ENCODE data around the gene ZFTA. TPM values are rescaled to one million over a fixed set of nuclear protein-coding genes. Genes with fewer than 3 reads are reported as not detected.

The ZFTA gene
- total RNA-seq, 4 donors from 2014 or later, result 6.9 to 18.6 (median 11.8) TPM

DNA sequence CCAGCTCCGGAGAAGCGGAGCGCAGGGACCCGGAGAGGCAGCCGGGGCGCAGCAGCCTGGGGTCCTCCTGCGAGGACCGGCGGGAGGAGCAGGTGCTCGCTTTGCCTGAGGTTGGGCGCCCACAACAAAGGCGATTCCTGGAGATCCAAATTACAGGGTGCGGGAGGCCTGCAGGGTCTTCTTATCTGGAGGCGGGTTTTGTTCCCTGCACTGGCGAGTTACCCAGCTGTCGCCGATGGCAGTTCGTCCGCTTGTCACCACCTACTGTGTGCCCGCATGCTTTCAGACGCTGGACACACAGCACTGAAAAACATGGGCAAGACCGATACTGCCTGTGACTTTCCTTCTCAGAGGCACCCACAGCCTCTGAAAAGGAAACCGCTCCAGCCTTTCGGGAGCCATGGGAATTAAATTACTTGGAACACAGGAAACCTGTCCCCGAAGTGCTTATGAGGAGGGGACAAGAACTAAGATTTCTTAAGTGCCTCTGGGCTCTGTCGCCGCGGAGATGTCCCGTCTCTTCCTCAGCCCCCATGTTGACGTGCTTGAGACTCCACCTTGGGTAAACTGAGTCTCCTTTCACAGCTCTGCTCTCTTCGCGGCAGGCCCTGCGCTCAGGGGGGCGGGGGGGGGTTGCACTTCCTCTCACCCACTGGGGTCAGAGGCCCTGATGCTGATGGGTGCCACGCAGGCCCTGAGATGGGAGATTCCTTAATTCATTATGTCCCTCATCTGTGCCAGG lies 1.3 kb upstream of the ZFTA start:
- no peaks in the 10 kb centered on the region for H3K9me3 ChIP-seq
- intact Hi-C loops (cut with DNase I; ENCODE audit: low total_unique reads) (loop anchor here (2.0 to 10.0 kb wide), 3 partner anchors 67 to 382 kb away; no protein-coding TSS in a partner anchor), in situ Hi-C loops (cut with MboI; ENCODE audit: low sequenced_read_pairs in 4 of 4) (loop anchor here in 1 of 4 donors (10.0 kb wide), 1 partner anchor 175 kb away; no protein-coding TSS in a partner anchor)
- H3K4me3 ChIP-seq, result peak overlapping the region; percentile 60 to 83 (median 68)
- TF ChIP-seq, protein P1, sequence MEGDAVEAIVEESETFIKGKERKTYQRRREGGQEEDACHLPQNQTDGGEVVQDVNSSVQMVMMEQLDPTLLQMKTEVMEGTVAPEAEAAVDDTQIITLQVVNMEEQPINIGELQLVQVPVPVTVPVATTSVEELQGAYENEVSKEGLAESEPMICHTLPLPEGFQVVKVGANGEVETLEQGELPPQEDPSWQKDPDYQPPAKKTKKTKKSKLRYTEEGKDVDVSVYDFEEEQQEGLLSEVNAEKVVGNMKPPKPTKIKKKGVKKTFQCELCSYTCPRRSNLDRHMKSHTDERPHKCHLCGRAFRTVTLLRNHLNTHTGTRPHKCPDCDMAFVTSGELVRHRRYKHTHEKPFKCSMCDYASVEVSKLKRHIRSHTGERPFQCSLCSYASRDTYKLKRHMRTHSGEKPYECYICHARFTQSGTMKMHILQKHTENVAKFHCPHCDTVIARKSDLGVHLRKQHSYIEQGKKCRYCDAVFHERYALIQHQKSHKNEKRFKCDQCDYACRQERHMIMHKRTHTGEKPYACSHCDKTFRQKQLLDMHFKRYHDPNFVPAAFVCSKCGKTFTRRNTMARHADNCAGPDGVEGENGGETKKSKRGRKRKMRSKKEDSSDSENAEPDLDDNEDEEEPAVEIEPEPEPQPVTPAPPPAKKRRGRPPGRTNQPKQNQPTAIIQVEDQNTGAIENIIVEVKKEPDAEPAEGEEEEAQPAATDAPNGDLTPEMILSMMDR (IDR thresholded peaks at IDR 0.05 in 4 of 5, conservative IDR thresholded peaks at IDR 0.05 in 1 of 5), result no peak
- TF ChIP-seq POLR2A (IDR thresholded peaks at IDR 0.05), result no peak
- DNase-seq (no peak), ATAC-seq (peak in 1 of 2 donors; percentile 5)
- peak overlapping the region; percentile 44 to 77 (median 77) for H3K27ac ChIP-seq
- H3K4me1 ChIP-seq, result peaks cover 10 to 13% of the 10 kb centered on the region in 2 donors
- no peaks in the 10 kb centered on the region for H3K36me3 ChIP-seq
- no peaks in the 10 kb centered on the region for H3K27me3 ChIP-seq

DNA sequence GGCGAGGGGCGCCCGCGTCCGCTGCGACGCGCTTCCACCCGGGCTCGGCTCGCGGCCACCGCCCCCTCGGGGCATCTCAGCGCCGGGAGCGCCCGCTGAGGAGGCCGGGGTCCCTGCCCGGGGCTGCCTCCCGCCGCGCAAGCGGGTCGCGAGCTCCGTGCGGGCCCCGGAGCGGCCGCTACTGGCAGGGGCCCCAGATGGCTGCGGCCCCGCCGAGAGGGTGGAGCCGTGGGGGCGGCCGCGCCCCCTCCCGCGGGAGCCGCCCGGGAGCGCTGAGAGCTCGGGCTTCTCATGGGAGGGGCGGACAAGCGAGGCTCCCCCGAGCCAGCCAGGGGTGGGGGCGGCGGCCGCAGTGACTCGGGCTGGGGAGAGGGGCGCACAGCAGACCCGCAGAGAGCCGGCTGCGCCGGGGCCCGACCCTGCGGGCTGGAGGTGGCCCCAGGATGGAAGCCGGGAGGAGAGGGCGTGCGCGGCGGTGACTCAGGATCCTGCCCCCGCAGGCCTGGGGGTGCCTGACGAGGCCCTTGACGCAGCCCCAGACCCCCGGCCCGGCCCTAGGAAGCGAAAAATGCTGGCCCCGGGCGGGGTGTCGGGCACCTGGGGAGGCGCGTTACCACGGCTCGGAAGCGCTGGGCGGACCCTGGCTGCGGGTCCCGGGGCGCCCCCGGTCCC lies 603 bp upstream of the ZFTA start:
- in situ Hi-C loops (cut with MboI; ENCODE audit: low sequenced_read_pairs in 4 of 4), result loop anchor here in 1 of 4 donors (10.0 kb wide), 1 partner anchor 176 kb away; no protein-coding TSS in a partner anchor

DNA sequence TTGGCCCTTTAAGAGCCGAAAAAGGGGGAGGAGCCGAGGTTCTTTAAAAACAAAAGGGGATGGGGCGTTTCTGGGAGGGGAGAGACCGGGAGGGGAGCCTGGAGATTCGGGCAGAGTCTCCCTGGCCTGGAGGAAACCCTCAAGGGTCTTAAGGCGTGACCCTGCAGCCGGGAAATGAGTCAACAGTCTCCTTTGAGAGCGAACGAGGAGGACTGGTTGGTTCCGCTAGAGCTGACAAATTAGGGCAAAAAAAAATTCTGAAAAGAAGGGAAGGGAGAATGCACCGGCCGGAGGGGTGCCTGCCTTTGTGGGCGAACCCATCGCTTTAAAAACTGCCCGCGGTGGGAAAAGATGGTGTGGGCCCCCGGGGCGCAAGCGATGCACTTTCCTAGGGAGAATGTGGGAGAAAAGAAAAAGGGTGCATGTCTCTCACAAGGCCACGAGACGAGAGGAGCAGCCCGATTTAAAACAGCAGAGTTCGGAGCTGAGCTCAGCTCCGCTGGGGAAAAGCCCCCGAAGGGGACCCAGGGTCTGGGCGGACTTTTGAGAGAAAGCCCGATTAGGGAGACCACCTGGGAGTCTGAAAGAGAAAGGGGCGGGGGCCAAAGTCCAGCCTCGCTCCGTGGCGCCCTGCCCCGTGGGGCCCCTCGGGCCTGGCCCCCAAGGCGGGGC lies 874 bp downstream of the ZFTA start:
- intact Hi-C loops (cut with DNase I; ENCODE audit: low total_unique reads) (loop anchor here (1.0 to 10.0 kb wide), 5 partner anchors 46 to 385 kb away; partner anchors contain the start of gene SPINDOC), in situ Hi-C loops (cut with MboI; ENCODE audit: low sequenced_read_pairs in 4 of 4) (loop anchor here in 1 of 4 donors (10.0 kb wide), 1 partner anchor 177 kb away; no protein-coding TSS in a partner anchor)
- Histone ChIP-seq H3K9me3 (no peaks in the 10 kb centered on the region), H3K36me3 (no peaks in the 10 kb centered on the region), H3K4me3 (peak overlapping the region; percentile 67 to 75 (median 70)), H3K27ac (peak overlapping the region; percentile 62 to 81 (median 71)), H3K4me1 (peaks cover 12 to 13% of the 10 kb centered on the region in 2 donors), H3K27me3 (no peaks in the 10 kb centered on the region)
- TF ChIP-seq, protein P1 (IDR thresholded peaks at IDR 0.05 in 4 of 5, conservative IDR thresholded peaks at IDR 0.05 in 1 of 5), result no peak
- TF ChIP-seq POLR2A (IDR thresholded peaks at IDR 0.05), result no peak
- peak; percentile 10 to 26 for ATAC-seq
- peak; percentile 34 to 48 for DNase-seq

More for the DNA sequence above, 603 bp upstream of the ZFTA start:
- Histone ChIP-seq H3K36me3 (no peaks in the 10 kb centered on the region), H3K27me3 (no peaks in the 10 kb centered on the region), H3K27ac (peak overlapping the region; percentile 44 to 77 (median 77)), H3K9me3 (no peaks in the 10 kb centered on the region), H3K4me3 (peak overlapping the region; percentile 60 to 83 (median 68)), H3K4me1 (peaks cover 10 to 13% of the 10 kb centered on the region in 2 donors)
- intact Hi-C loops (cut with DNase I; ENCODE audit: low total_unique reads), result loop anchor here (2.0 to 10.0 kb wide), 3 partner anchors 68 to 383 kb away; no protein-coding TSS in a partner anchor
- peak; percentile 32 to 40 for TF ChIP-seq POLR2A (IDR thresholded peaks at IDR 0.05)
- TF ChIP-seq, protein P1 (IDR thresholded peaks at IDR 0.05 in 4 of 5, conservative IDR thresholded peaks at IDR 0.05 in 1 of 5), result peak in 2 of 5 experiments; percentile 12 to 20
- ATAC-seq (peak; percentile 42 to 54), DNase-seq (peak in 1 of 2 donors; percentile 18)

DNA sequence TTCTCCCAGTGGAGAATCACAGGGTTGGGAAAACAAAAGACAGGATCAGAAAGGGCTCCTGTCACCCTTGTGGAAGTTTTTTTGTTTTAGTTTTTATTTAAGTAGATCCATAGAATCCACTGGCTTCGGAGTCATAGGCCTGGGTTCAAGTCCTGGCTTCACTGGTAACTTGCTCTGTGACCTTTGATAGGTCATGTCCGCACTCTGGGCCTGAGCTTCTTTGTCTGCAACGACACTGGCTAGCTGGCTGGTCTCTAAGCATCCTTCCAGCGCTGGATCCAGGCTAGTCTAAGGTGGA lies 1.4 kb downstream of the ZFTA start:
- no peak for DNase-seq
- Histone ChIP-seq H3K27me3 (no peaks in the 10 kb centered on the region), H3K36me3 (no peaks in the 10 kb centered on the region), H3K4me3 (peak overlapping the region; percentile 67 to 75 (median 70)), H3K9me3 (no peaks in the 10 kb centered on the region), H3K4me1 (peaks cover 13 to 16% of the 10 kb centered on the region in 2 donors), H3K27ac (peak overlapping the region; percentile 62 to 81 (median 71))
- intact Hi-C loops (cut with DNase I; ENCODE audit: low total_unique reads) (loop anchor here (5.0 to 10.0 kb wide), 2 partner anchors 108 to 385 kb away; no protein-coding TSS in a partner anchor), in situ Hi-C loops (cut with MboI; ENCODE audit: low sequenced_read_pairs in 4 of 4) (loop anchor here in 1 of 4 donors (10.0 kb wide), 1 partner anchor 178 kb away; no protein-coding TSS in a partner anchor)
- TF ChIP-seq, protein P1 (IDR thresholded peaks at IDR 0.05 in 4 of 5, conservative IDR thresholded peaks at IDR 0.05 in 1 of 5), result no peak
- TF ChIP-seq POLR2A (IDR thresholded peaks at IDR 0.05), result no peak
- ATAC-seq, result peak in 1 of 2 donors; percentile 13
